ENCODE measurements around the gene MRPS12. TPM values are rescaled to one million over a fixed set of nuclear protein-coding genes. Genes with fewer than 3 reads are reported as not detected.

The MRPS12 gene
- total RNA-seq, 6 experiments from 2014 or later, result 58.3 to 75.0 (median 62.2) TPM

- Mint-ChIP-seq H3K27ac (no peak overlapping the region), H3K9me3 (no peaks in the 10 kb centered on the region), H3K36me3 (ENCODE audit: low read depth) (peaks cover 10% of the 10 kb centered on the region), H3K4me1 (ENCODE audit: low read depth) (no peaks in the 10 kb centered on the region), H3K27me3 (ENCODE audit: insufficient read depth) (no peaks in the 10 kb centered on the region), H3K4me3 (no peak overlapping the region)
- TF ChIP-seq CTCF (IDR thresholded peaks at IDR 0.05), result no peak
- no peak for DNase-seq
Observed at GRCh38 chr19:38921420-38922274, 9.1 kb upstream of the MRPS12 start.

DNA sequence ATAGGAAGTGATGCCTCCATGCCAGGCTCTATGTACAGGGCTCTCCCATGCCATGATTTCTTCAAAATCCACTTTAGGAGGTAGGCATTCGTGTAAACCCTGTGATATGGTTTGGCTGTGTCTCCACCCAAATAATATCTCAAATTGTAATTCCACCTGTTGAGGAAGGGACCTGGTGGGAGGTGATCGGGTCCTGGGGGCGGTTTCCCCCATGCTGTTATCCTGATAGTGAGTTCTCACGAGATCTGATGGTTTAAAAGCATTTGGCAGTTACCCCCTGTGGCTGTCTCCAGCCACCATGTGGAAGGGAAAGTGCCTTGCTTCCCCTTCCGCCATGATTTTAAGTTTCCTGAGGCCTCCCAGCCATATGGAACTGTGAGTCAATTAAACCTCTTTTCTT lies 8.3 kb upstream of the MRPS12 start:
- no peak for DNase-seq
- Mint-ChIP-seq H3K27me3 (ENCODE audit: insufficient read depth) (no peaks in the 10 kb centered on the region), H3K4me1 (ENCODE audit: low read depth) (no peaks in the 10 kb centered on the region), H3K27ac (no peak overlapping the region), H3K4me3 (no peak overlapping the region), H3K36me3 (ENCODE audit: low read depth) (peaks cover 10% of the 10 kb centered on the region), H3K9me3 (no peaks in the 10 kb centered on the region)
- TF ChIP-seq CTCF (IDR thresholded peaks at IDR 0.05), result no peak

DNA sequence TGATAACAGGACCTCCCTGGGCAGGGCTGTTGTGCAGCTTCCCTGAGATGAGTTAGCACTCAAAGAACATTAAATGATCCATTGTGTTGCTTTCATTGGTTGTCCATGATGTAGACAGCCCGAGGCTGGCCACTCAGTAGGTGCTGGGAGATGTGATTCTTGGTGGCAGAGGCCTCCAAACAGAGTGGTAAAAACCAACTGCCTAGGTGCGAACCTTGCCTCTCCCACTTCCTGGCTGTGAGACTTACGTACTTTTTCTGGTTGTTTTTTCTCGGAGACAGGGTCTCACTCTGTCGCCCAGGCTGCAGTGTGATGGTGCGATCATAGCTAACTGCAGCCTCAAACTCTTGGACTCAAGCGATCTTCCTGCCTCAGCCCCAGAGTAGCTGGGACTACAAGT lies 6.4 kb upstream of the MRPS12 start:
- no peaks in the 10 kb centered on the region for H3K9me3 Mint-ChIP-seq
- H3K27ac Mint-ChIP-seq, result no peak overlapping the region
- DNase-seq, result no peak
- no peak overlapping the region for H3K4me3 Mint-ChIP-seq
- H3K4me1 Mint-ChIP-seq (ENCODE audit: low read depth), result peaks cover 9% of the 10 kb centered on the region
- H3K27me3 Mint-ChIP-seq (ENCODE audit: insufficient read depth), result no peaks in the 10 kb centered on the region
- H3K36me3 Mint-ChIP-seq (ENCODE audit: low read depth), result peaks cover 10% of the 10 kb centered on the region
- no peak for TF ChIP-seq CTCF (IDR thresholded peaks at IDR 0.05)

DNA sequence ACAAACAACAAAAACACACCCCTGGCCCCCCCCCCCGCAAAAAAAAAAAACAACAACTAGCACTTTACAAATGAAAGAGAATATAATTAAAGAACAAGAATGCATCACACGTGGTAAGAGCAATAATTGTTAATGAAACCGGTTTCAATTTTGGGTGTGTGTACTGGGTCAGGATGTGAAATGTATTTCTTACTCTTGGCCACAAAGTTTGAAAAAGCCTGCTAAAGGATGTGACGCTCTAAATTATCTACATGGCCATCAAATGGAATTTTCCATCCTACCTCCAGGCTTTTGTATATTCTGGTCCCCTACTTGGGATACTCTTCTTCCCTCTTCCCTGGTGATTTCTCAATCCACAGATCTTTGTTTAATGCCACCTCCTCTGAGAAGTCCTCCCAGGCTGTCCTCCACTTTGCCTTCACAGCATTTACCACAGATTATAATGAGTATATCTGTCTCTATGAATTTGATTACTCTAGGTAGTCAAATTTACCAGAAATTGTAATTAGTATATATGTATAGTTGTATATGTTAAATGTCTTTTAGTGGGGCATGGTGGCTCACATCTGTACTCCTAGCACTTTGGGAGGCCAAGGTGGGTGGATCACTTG lies 2.2 kb upstream of the MRPS12 start:
- Mint-ChIP-seq H3K4me1 (ENCODE audit: low read depth) (peaks cover 23% of the 10 kb centered on the region), H3K9me3 (no peaks in the 10 kb centered on the region), H3K36me3 (ENCODE audit: low read depth) (peaks cover 17% of the 10 kb centered on the region), H3K4me3 (peak overlapping the region; percentile 99; the same call in 1 of the 2 replicates), H3K27me3 (ENCODE audit: insufficient read depth) (no peaks in the 10 kb centered on the region), H3K27ac (no peak overlapping the region)
- no peak for DNase-seq
- no peak for TF ChIP-seq CTCF (IDR thresholded peaks at IDR 0.05)

DNA sequence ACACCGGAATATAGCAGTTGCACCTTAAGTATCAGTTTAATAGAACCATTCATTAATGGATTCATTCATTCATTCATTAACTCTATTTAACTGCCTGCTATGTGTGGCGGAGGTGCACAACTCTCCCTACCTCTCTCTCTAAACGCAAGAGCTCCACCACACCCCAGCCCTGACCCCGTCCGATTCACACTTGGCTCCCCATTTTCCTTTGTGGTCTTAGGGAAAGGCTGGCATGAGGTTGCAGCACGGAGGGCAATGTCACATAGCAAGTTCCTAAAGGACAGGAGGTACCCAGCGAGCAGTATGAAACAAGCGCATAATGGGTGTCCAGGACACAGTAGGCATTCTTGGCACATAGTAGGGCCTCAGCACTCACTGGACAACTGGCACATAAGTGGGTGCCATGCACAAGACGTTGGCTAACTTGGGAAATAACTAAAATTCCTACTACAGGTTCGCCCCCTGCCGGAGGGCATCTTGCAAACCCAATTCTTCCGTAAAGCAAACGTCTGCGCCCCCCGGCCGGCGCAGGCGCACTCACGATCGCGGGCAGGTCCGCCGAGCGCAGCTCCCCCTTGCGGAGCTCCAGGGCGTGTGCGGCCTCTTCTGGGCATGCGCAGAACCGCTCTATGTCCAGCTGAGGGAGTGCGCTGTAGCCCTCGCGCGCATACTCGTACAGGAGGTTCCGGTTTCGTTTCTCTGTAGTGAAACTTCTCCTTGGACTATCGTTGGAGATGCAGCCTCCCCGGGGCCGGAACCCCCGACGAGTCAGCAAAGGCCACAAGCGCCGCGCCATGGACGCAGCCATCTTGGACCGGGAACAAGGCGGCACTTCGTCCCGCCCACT lies 592 bp upstream of the MRPS12 start, which contains the start of gene SARS2:
TSS of gene SARS2 (minus strand) at position 835 of the 847 bp plus-strand sequence. CDS start at position 808, 27 bp downstream.
- TF ChIP-seq CTCF (IDR thresholded peaks at IDR 0.05), result peak; percentile 99
- peaks cover 26% of the 10 kb centered on the region for H3K36me3 Mint-ChIP-seq (ENCODE audit: low read depth)
- peak within 1 kb of the TSS; percentile 98 for H3K27ac Mint-ChIP-seq
- peak; percentile 84 for DNase-seq
- peaks cover 23% of the 10 kb centered on the region for H3K4me1 Mint-ChIP-seq (ENCODE audit: low read depth)
- H3K9me3 Mint-ChIP-seq, result no peaks in the 10 kb centered on the region
- H3K27me3 Mint-ChIP-seq (ENCODE audit: insufficient read depth), result no peaks in the 10 kb centered on the region; the same call in 1 of the 2 replicates
- H3K4me3 Mint-ChIP-seq, result peak within 1 kb of the TSS; percentile 99

Measured in HFFc6 (cell line).